ENCODE data around the gene TRPT1.
A peak's percentile ranks its signal among the peaks of the same experiment; 100 is the strongest.
"Not testable (repeated sequence)": the region's sequence is repeated elsewhere in the genome, so short reads cannot be mapped to it uniquely, and the experiment has no call there.

The TRPT1 gene

GRCh38 chr11:64258356-64258755 is 32.4 kb upstream of the TRPT1 start:
- no peak for DNase-seq (ENCODE audit: low spot score)

- DNase-seq (ENCODE audit: low spot score): no peak
These were observed 30.3 kb upstream of the TRPT1 start for GRCh38 chr11:64256300-64256699.

- no peak for DNase-seq (ENCODE audit: low spot score)
These were observed 29.4 kb upstream of the TRPT1 start for GRCh38 chr11:64255135-64256128.

GRCh38 chr11:64254326-64254725 is 28.3 kb upstream of the TRPT1 start:
- no peak for DNase-seq (ENCODE audit: low spot score)

GRCh38 chr11:64253481-64253880 is 27.5 kb upstream of the TRPT1 start:
- DNase-seq (ENCODE audit: low spot score): no peak

- no peak for DNase-seq (ENCODE audit: low spot score)
These were observed 27.1 kb upstream of the TRPT1 start for GRCh38 chr11:64253043-64253442.

GRCh38 chr11:64252003-64252872 is 26.3 kb upstream of the TRPT1 start:
- peak; percentile 66 for DNase-seq (ENCODE audit: low spot score)

GRCh38 chr11:64251753-64252002 is 25.7 kb upstream of the TRPT1 start:
- DNase-seq (ENCODE audit: low spot score): no peak

- peak; percentile 84 for DNase-seq (ENCODE audit: low spot score)
These were observed 25.2 kb upstream of the TRPT1 start, which contains the start of gene PLCB3 for GRCh38 chr11:64251016-64251752. TSS of gene PLCB3 (plus strand) at chr11:64251530. CDS start at chr11:64251650, 120 bp downstream.

GRCh38 chr11:64250415-64251015 is 24.5 kb upstream of the TRPT1 start:
- no peak for DNase-seq (ENCODE audit: low spot score)

- no peak for DNase-seq (ENCODE audit: low spot score)
These were observed 23.8 kb upstream of the TRPT1 start for GRCh38 chr11:64249563-64250414.

- no peak for DNase-seq (ENCODE audit: low spot score)
These were observed 23.1 kb upstream of the TRPT1 start for GRCh38 chr11:64249038-64249437.

- no peak for DNase-seq (ENCODE audit: low spot score)
These were observed 22.6 kb upstream of the TRPT1 start for GRCh38 chr11:64248578-64248977.

GRCh38 chr11:64247729-64248531 is 21.9 kb upstream of the TRPT1 start:
- DNase-seq (ENCODE audit: low spot score): no peak

- DNase-seq (ENCODE audit: low spot score): peak; percentile 91
These were observed 21.1 kb upstream of the TRPT1 start, which contains the start of gene PPP1R14B for GRCh38 chr11:64246871-64247728. TSS of gene PPP1R14B (minus strand) at chr11:64246943. CDS start at chr11:64246673, 270 bp downstream.

- DNase-seq (ENCODE audit: low spot score): not testable (repeated sequence)
These were observed 20.6 kb upstream of the TRPT1 start for GRCh38 chr11:64246621-64246870.

- peak; percentile 84 for DNase-seq (ENCODE audit: low spot score)
These were observed 20.0 kb upstream of the TRPT1 start for GRCh38 chr11:64245797-64246620.

GRCh38 chr11:64245401-64245796 is 19.4 kb upstream of the TRPT1 start:
- DNase-seq (ENCODE audit: low spot score): peak; percentile 85

Measured in left forelimb (tissue), 1 donor.